Kidney epithelial cell (primary cell): ENCODE results near the gene PUS1. TPM values are rescaled to one million over a fixed set of nuclear protein-coding genes. Genes with fewer than 3 reads are reported as not detected.

ENCODE experiments used
- DNase-seq: peaks from one replicate; pipeline ENCODE4 v3.0.0-alpha.2; 2010; ENCODE audit warnings: low read depth
- H3K27me3 ChIP-seq: 2 replicates; pipeline ENCODE4 v1.6.0; 2011; ENCODE audit warnings: low read length; ENCODE audit not compliant: control insufficient read depth, insufficient read depth
- H3K36me3 ChIP-seq: 2 replicates; pipeline ENCODE4 v1.5.1; 2011; ENCODE audit warnings: low read length; ENCODE audit not compliant: control insufficient read depth, insufficient read depth
- H3K4me3 ChIP-seq: 2 replicates; pipeline ENCODE4 v1.5.1; 2011; ENCODE audit warnings: low read depth, mild to moderate bottlenecking, control low read depth, low read length
- CTCF ChIP-seq: IDR thresholded peaks from 2 replicates; pipeline ENCODE4 v1.5.1; 2011; ENCODE audit warnings: mild to moderate bottlenecking, moderate library complexity, low read length, control low read depth, inconsistent platforms; ENCODE audit not compliant: insufficient read depth, poor library complexity, severe bottlenecking
- total RNA-seq: library from RNA; depleted of rRNA; stranded (reverse); fragments of >200 nt; gene quantifications from 2 replicates; pipeline ENCODE4 v1.2.3, GENCODE V29; 2015

The PUS1 gene
- total RNA-seq, 1 donor from 2014 or later, result 22.9 TPM

- peak overlapping the region; percentile 57 for H3K4me3 ChIP-seq
- no peaks in the 10 kb centered on the region for H3K27me3 ChIP-seq
- peak; percentile 56 for DNase-seq
- no peak for TF ChIP-seq CTCF
- H3K36me3 ChIP-seq, result no peaks in the 10 kb centered on the region
Observed at GRCh38 chr12:131896080-131896810, 32.8 kb upstream of the PUS1 start.

- Histone ChIP-seq H3K36me3 (no peaks in the 10 kb centered on the region), H3K27me3 (no peaks in the 10 kb centered on the region), H3K4me3 (peak overlapping the region; percentile 57)
- peak; percentile 34 for DNase-seq
- TF ChIP-seq CTCF, result no peak
Observed at GRCh38 chr12:131896811-131897270, 32.2 kb upstream of the PUS1 start.

GRCh38 chr12:131897276-131897675 is 31.8 kb upstream of the PUS1 start:
- Histone ChIP-seq H3K27me3 (no peaks in the 10 kb centered on the region), H3K36me3 (no peaks in the 10 kb centered on the region), H3K4me3 (no peak overlapping the region)
- no peak for TF ChIP-seq CTCF
- no peak for DNase-seq

- no peaks in the 10 kb centered on the region for H3K36me3 ChIP-seq
- H3K4me3 ChIP-seq, result no peak overlapping the region
- H3K27me3 ChIP-seq, result no peaks in the 10 kb centered on the region
- no peak for DNase-seq
- no peak for TF ChIP-seq CTCF
Observed at GRCh38 chr12:131897875-131898274, 31.2 kb upstream of the PUS1 start.

- Histone ChIP-seq H3K27me3 (no peaks in the 10 kb centered on the region), H3K36me3 (peaks cover 1% of the 10 kb centered on the region), H3K4me3 (no peak overlapping the region)
- TF ChIP-seq CTCF, result no peak
- DNase-seq, result no peak
Observed at GRCh38 chr12:131900397-131900796, 28.7 kb upstream of the PUS1 start.
